SU-DHL-6 (cell line): Measurements from ENCODE around the gene EN1.

ENCODE experiments used
- H2AFZ ChIP-seq: fragments of 200-600 bp; sonication (generic); 2 replicates; pipeline ENCODE4 v1.6.1; 2014; ENCODE audit warnings: low read depth, mild to moderate bottlenecking, moderate library complexity, mixed read lengths, antibody characterized with exemption, low read length; ENCODE audit not compliant: severe bottlenecking
- H3F3A ChIP-seq: fragments of 200-600 bp; shearing (Covaris generic); 2 replicates; pipeline ENCODE4 v1.6.0; 2016; ENCODE audit warnings: antibody characterized with exemption, mild to moderate bottlenecking; ENCODE audit not compliant: insufficient read depth
- H3K27ac ChIP-seq: fragments of 200-600 bp; sonication (generic); 2 replicates; pipeline ENCODE4 v1.5.1; 2016; ENCODE audit warnings: low read depth, mild to moderate bottlenecking, low read length, moderate library complexity, mixed read lengths
- H3K27me3 ChIP-seq: fragments of 200-600 bp; sonication (generic), shearing (Covaris generic); 2 replicates; pipeline ENCODE4 v1.6.0; 2014; ENCODE audit warnings: mild to moderate bottlenecking, low read length
- H3K36me3 ChIP-seq: fragments of 200-600 bp; sonication (generic); 2 replicates; pipeline ENCODE4 v1.6.1; 2014; ENCODE audit warnings: mild to moderate bottlenecking, low read length, mixed read lengths
- H3K4me2 ChIP-seq: fragments of 300-600, 200-600 bp; shearing (Covaris generic), sonication (generic); 2 replicates; pipeline ENCODE4 v1.6.0; 2014; ENCODE audit warnings: low read length, low read depth, mild to moderate bottlenecking; ENCODE audit not compliant: poor library complexity, severe bottlenecking
- H3K4me3 ChIP-seq: fragments of 200-600 bp; sonication (generic); 2 replicates; pipeline ENCODE4 v1.5.1; 2014; ENCODE audit warnings: antibody characterized with exemption, low read length, mild to moderate bottlenecking, mixed read lengths; ENCODE audit not compliant: insufficient read depth, poor library complexity, severe bottlenecking
- H3K79me2 ChIP-seq: fragments of 200-600 bp; sonication (generic); 2 replicates; pipeline ENCODE4 v1.6.1; 2014; ENCODE audit warnings: mild to moderate bottlenecking, low read length, moderate library complexity; ENCODE audit not compliant: insufficient read depth
- H3K9ac ChIP-seq: fragments of 200-600 bp; sonication (generic); 2 replicates; pipeline ENCODE4 v1.7.0; 2014; ENCODE audit warnings: mild to moderate bottlenecking, low read length
- H3K9me2 ChIP-seq: fragments of 200-600 bp; sonication (generic); replicated peaks from 2 replicates; pipeline ENCODE4 v1.6.1; 2014; ENCODE audit warnings: low read length; ENCODE audit not compliant: insufficient read depth
- H3K9me3 ChIP-seq: fragments of 200-600 bp; sonication (generic); 2 replicates; pipeline ENCODE4 v1.6.1; 2014; ENCODE audit warnings: low read length, mixed read lengths; ENCODE audit not compliant: insufficient read depth
- H4K20me1 ChIP-seq: fragments of 200-600 bp; sonication (generic); 2 replicates; pipeline ENCODE4 v1.6.1; 2014; ENCODE audit warnings: low read depth, mild to moderate bottlenecking, antibody characterized with exemption, low read length, moderate library complexity, mixed read lengths
- EZH2phosphoT487 ChIP-seq: fragments of 200-600 bp; sonication (generic), shearing (Covaris generic); conservative IDR thresholded peaks from 2 replicates; pipeline ENCODE4 v1.6.1; 2018; ENCODE audit warnings: mild to moderate bottlenecking, antibody characterized with exemption, low read length, moderate library complexity, mixed read lengths
- TF ChIP-seq, protein P1 (sequence below): fragments of 200-600 bp; sonication (generic); IDR thresholded peaks from one replicate; pipeline ENCODE4 v1.5.1; 2017; ENCODE audit warnings: antibody characterized with exemption, mild to moderate bottlenecking, low read length, moderate library complexity; ENCODE audit not compliant: insufficient read depth, poor library complexity, severe bottlenecking

EN1 gene

DNA sequence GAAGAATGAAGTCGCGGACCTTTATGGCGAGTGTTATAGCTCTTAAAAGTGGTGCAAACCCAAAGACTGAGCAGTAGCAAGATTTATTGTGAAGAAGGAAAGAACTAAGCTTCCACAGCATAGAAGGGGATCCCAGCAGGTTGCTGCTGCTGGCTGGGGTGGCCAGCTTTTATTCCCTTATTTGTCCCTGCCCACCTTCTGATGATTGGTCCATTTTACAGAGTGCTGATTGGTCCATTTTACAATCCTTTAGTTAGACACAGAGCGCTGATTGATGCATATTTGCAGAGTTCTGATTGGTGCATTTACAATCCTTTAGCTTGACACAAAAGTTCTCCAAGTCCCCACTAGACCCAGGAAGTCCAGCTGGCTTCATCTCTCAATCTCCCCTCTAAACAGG is 36.3 kb upstream of the EN1 start:
- H3K27ac ChIP-seq: no peak overlapping the region
- no peak overlapping the region for H2AFZ ChIP-seq
- H3K4me3 ChIP-seq: no peak overlapping the region

DNA sequence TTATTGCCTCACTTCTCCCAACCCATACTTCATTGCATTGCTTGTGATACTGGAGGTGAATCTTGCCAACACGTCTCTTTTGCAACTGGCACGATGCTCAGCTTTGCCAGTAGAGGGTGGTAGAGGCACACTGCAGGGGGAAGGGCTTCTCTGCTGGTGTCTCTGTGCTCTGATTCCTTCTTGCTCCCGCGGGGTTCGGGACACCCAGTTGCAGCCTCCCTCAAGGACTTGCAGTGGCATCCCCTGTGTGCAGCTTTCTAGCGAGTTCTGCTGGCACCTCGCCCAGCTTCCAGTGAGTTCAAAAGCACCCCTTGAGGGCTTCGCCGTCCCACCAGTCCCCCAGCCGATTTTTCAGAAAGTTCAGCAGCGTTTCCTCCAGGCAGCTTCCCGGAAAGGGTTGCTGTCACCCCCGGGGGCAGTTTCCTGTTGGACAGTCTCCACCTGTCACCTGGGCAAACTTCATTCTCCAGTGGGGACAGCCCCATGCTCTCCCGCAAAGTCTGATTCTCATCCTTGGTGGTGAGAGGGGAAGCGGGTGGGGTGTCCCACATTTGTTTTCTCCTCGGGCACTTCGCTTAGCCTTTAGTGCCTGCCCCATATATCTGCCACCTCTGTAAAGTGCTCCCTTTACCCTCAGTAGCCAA is 35.4 kb upstream of the EN1 start:
- H3F3A ChIP-seq: no peaks in the 10 kb centered on the region
- H2AFZ ChIP-seq: peak overlapping the region; percentile 45
- no peak overlapping the region for H3K27ac ChIP-seq
- H3K9me2 ChIP-seq: no peaks in the 10 kb centered on the region
- no peaks in the 10 kb centered on the region for H4K20me1 ChIP-seq
- peak overlapping the region; percentile 26; the same call in 1 of the 2 replicates for H3K9ac ChIP-seq
- no peaks in the 10 kb centered on the region for H3K9me3 ChIP-seq
- no peak overlapping the region for H3K4me3 ChIP-seq
- no peaks in the 10 kb centered on the region for H3K27me3 ChIP-seq
- no peaks in the 10 kb centered on the region for H3K79me2 ChIP-seq
- H3K4me2 ChIP-seq: peak overlapping the region; percentile 49
- H3K36me3 ChIP-seq: no peaks in the 10 kb centered on the region
- no peak for TF ChIP-seq EZH2phosphoT487
- TF ChIP-seq, protein P1, sequence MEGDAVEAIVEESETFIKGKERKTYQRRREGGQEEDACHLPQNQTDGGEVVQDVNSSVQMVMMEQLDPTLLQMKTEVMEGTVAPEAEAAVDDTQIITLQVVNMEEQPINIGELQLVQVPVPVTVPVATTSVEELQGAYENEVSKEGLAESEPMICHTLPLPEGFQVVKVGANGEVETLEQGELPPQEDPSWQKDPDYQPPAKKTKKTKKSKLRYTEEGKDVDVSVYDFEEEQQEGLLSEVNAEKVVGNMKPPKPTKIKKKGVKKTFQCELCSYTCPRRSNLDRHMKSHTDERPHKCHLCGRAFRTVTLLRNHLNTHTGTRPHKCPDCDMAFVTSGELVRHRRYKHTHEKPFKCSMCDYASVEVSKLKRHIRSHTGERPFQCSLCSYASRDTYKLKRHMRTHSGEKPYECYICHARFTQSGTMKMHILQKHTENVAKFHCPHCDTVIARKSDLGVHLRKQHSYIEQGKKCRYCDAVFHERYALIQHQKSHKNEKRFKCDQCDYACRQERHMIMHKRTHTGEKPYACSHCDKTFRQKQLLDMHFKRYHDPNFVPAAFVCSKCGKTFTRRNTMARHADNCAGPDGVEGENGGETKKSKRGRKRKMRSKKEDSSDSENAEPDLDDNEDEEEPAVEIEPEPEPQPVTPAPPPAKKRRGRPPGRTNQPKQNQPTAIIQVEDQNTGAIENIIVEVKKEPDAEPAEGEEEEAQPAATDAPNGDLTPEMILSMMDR: peak; percentile 87

More for the DNA sequence above, 36.3 kb upstream of the EN1 start:
- no peaks in the 10 kb centered on the region for H3K9me3 ChIP-seq
- no peaks in the 10 kb centered on the region for H3K79me2 ChIP-seq
- H3K36me3 ChIP-seq: no peaks in the 10 kb centered on the region
- no peaks in the 10 kb centered on the region for H3K27me3 ChIP-seq
- H4K20me1 ChIP-seq: no peaks in the 10 kb centered on the region
- H3K9me2 ChIP-seq: no peaks in the 10 kb centered on the region
- H3K9ac ChIP-seq: no peak overlapping the region
- no peak for TF ChIP-seq EZH2phosphoT487
- TF ChIP-seq, protein P1: no peak
- H3F3A ChIP-seq: no peaks in the 10 kb centered on the region
- no peak overlapping the region for H3K4me2 ChIP-seq

DNA sequence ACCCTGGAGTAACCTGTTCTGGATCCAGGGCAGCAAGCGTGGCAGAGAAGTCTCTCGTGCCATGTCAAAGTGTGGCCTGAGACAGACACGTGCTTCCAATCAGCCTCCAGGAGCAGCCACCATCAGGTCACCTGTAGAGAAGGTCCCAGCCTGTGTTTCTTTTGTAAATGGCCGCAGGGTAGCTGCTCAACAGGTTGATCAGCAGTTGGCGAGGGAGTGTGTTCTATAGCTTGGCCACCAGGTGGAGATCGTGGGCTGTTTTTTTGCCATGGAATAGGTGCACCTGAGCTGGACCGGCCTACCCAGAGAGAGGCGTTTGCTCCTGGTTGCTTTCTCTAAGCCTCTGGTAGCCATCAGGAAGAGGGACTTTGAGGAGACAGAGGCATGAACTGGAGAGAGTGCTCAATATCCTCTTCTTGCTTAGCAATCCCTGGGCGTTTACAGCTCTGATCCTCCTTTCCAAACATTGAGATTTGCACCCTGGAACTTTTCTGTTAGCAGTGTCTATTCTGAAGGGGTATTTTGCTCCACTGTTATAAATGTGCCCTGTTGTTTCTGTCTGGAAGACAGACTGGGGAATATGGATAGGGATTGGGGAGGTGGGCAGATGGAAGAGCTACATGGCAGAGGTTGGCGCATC is 34.2 kb upstream of the EN1 start:
- no peaks in the 10 kb centered on the region for H4K20me1 ChIP-seq
- H3K9me3 ChIP-seq: no peaks in the 10 kb centered on the region
- H3K79me2 ChIP-seq: no peaks in the 10 kb centered on the region
- H3K4me2 ChIP-seq: no peak overlapping the region
- TF ChIP-seq, protein P1: peak; percentile 60
- TF ChIP-seq EZH2phosphoT487: no peak
- H3K4me3 ChIP-seq: no peak overlapping the region
- no peak overlapping the region for H3K9ac ChIP-seq
- no peaks in the 10 kb centered on the region for H3K36me3 ChIP-seq
- no peaks in the 10 kb centered on the region for H3F3A ChIP-seq
- no peaks in the 10 kb centered on the region for H3K9me2 ChIP-seq
- H3K27ac ChIP-seq: no peak overlapping the region
- H2AFZ ChIP-seq: no peak overlapping the region
- H3K27me3 ChIP-seq: no peaks in the 10 kb centered on the region
